ENCODE results near the gene WFDC10B. TPM values are rescaled to one million over a fixed set of nuclear protein-coding genes. Genes with fewer than 3 reads are reported as not detected.
A peak's percentile ranks its signal among the peaks of the same experiment; 100 is the strongest.
"Not testable (repeated sequence)": the region's sequence is repeated elsewhere in the genome, so short reads cannot be mapped to it uniquely, and the experiment has no call there.

The WFDC10B gene
- total RNA-seq, 1 experiment from 2014 or later: not detected

- H3K4me1 Mint-ChIP-seq (ENCODE audit: low read depth, unreplicated experiment): peaks cover 5% of the 10 kb centered on the region
- H3K9me3 Mint-ChIP-seq (ENCODE audit: low read depth, unreplicated experiment): no peaks in the 10 kb centered on the region
- DNase-seq: no peak
- no peaks in the 10 kb centered on the region for H3K36me3 Mint-ChIP-seq (ENCODE audit: insufficient read depth, unreplicated experiment)
- CTCF ChIA-PET: no interaction called here
- BruUV-seq (replicated peaks): no TSS peak
- H3K27me3 Mint-ChIP-seq (ENCODE audit: unreplicated experiment): peaks cover 63% of the 10 kb centered on the region
- intact Hi-C loops (cut with micrococcal nuclease; ENCODE audit: unreplicated experiment): no loop called here
- H3K4me3 Mint-ChIP-seq (ENCODE audit: low read depth, unreplicated experiment): no peak overlapping the region
- no peak overlapping the region for H3K27ac Mint-ChIP-seq (ENCODE audit: unreplicated experiment)
- no peak for TF ChIP-seq CTCF (IDR thresholded peaks at IDR 0.05; ENCODE audit: unreplicated experiment)
Measured at GRCh38 chr20:45701104-45701503, 3.7 kb downstream of the WFDC10B start.

- Mint-ChIP-seq H3K9me3 (ENCODE audit: low read depth, unreplicated experiment) (peaks cover 3% of the 10 kb centered on the region), H3K4me1 (ENCODE audit: low read depth, unreplicated experiment) (no peaks in the 10 kb centered on the region), H3K27ac (ENCODE audit: unreplicated experiment) (no peak overlapping the region), H3K36me3 (ENCODE audit: insufficient read depth, unreplicated experiment) (no peaks in the 10 kb centered on the region), H3K27me3 (ENCODE audit: unreplicated experiment) (peaks cover 46% of the 10 kb centered on the region), H3K4me3 (ENCODE audit: low read depth, unreplicated experiment) (no peak overlapping the region)
- TF ChIP-seq CTCF (IDR thresholded peaks at IDR 0.05; ENCODE audit: unreplicated experiment): no peak
- intact Hi-C loops (cut with micrococcal nuclease; ENCODE audit: unreplicated experiment): no loop called here
- no peak for DNase-seq
- BruUV-seq (replicated peaks): no TSS peak
- CTCF ChIA-PET: no interaction called here
Measured at GRCh38 chr20:45695496-45695895, 9.3 kb downstream of the WFDC10B start.

- H3K27ac Mint-ChIP-seq (ENCODE audit: unreplicated experiment); H3K4me1 Mint-ChIP-seq (ENCODE audit: low read depth, unreplicated experiment); BruUV-seq (replicated peaks); H3K4me3 Mint-ChIP-seq (ENCODE audit: low read depth, unreplicated experiment); intact Hi-C loops (cut with micrococcal nuclease; ENCODE audit: unreplicated experiment); DNase-seq; H3K36me3 Mint-ChIP-seq (ENCODE audit: insufficient read depth, unreplicated experiment); H3K9me3 Mint-ChIP-seq (ENCODE audit: low read depth, unreplicated experiment); CTCF ChIA-PET: not testable (repeated sequence)
- peaks cover 46% of the 10 kb centered on the region for H3K27me3 Mint-ChIP-seq (ENCODE audit: unreplicated experiment)
Measured at GRCh38 chr20:45693346-45693745, 11.5 kb downstream of the WFDC10B start.

GRCh38 chr20:45685896-45686295, 18.9 kb downstream of the WFDC10B start:
- DNase-seq: peak; percentile 11
- peaks cover 66% of the 10 kb centered on the region for H3K27me3 Mint-ChIP-seq (ENCODE audit: unreplicated experiment)

More at GRCh38 chr20:45685896-45686295, 18.9 kb downstream of the WFDC10B start:
- no TSS peak for BruUV-seq (replicated peaks)
- Mint-ChIP-seq H3K36me3 (ENCODE audit: insufficient read depth, unreplicated experiment) (no peaks in the 10 kb centered on the region), H3K27ac (ENCODE audit: unreplicated experiment) (no peak overlapping the region), H3K4me1 (ENCODE audit: low read depth, unreplicated experiment) (no peaks in the 10 kb centered on the region), H3K4me3 (ENCODE audit: low read depth, unreplicated experiment) (no peak overlapping the region), H3K9me3 (ENCODE audit: low read depth, unreplicated experiment) (no peaks in the 10 kb centered on the region)
- intact Hi-C loops (cut with micrococcal nuclease; ENCODE audit: unreplicated experiment): no loop called here
- peak; percentile 16 for TF ChIP-seq CTCF (IDR thresholded peaks at IDR 0.05; ENCODE audit: unreplicated experiment)
- CTCF ChIA-PET: interaction anchor here (0.6 to 1.0 kb wide), 3 partner anchors 18 to 363 kb away, joined by 3 to 4 read pairs (median 3); no protein-coding TSS in a partner anchor

All from Calu3 (cell line).